Gastrocnemius medialis (tissue), 4 donors: Measurements from ENCODE around the gene TOMM70. TPM values are rescaled to one million over a fixed set of nuclear protein-coding genes. Genes with fewer than 3 reads are reported as not detected.

Experiments
- ATAC-seq, 2 donors: fragments of 150-250 bp; one replicate each; pipeline ENCODE4 v1.9.1; 2016
- DNase-seq, 2 donors: peaks; one replicate each; pipeline ENCODE4 v3.0.0-alpha.2; 2019
- H3K27ac ChIP-seq, 4 donors: fragments of 200-600 bp; sonication (generic); 1 replicate in 1 of 4; 2 replicates in 3 of 4; pipeline ENCODE4 v1.5.1; 2016 to 2018; ENCODE audit warnings: mild to moderate bottlenecking in 2 of 4, moderate library complexity in 1 of 4
- H3K27me3 ChIP-seq, 3 donors: fragments of 200-600 bp; sonication (generic) in 2 of 3; 1 replicate in 1 of 3; 2 replicates in 2 of 3; pipeline versions ENCODE4 v1.5.1 to v1.6.0; 2016 to 2019; ENCODE audit warnings: mild to moderate bottlenecking in 1 of 3, moderate library complexity in 1 of 3
- H3K36me3 ChIP-seq, 2 donors: fragments of 200-600 bp; sonication (generic) in 1 of 2; one replicate each; pipeline ENCODE4 v1.5.1; 2017 to 2018
- H3K4me1 ChIP-seq, 2 donors: fragments of 200-600 bp; sonication (generic) in 1 of 2; one replicate each; pipeline ENCODE4 v1.5.1; 2016 to 2017; ENCODE audit warnings: mild to moderate bottlenecking in 2 of 2
- H3K4me3 ChIP-seq, 4 donors: fragments of 200-600 bp; sonication (generic) in 3 of 4; 1 replicate in 1 of 4; 2 replicates in 3 of 4; pipeline ENCODE4 v1.5.1; 2016 to 2019; ENCODE audit warnings: mild to moderate bottlenecking in 2 of 4
- H3K9me3 ChIP-seq, 3 donors: fragments of 200-600 bp; sonication (generic) in 2 of 3; 1 replicate in 1 of 3; 2 replicates in 2 of 3; pipeline ENCODE4 v1.5.1; 2016 to 2019
- CTCF ChIP-seq, 5 experiments: fragments of 450-650 bp in 3 of 5; fragments of 200-600 bp in 2 of 5; sonication (generic) in 2 of 5; IDR thresholded peaks in 4 of 5; conservative IDR thresholded peaks in 1 of 5; 1 replicate in 4 of 5; 2 replicates in 1 of 5; pipeline ENCODE4 v1.5.1; 2016 to 2019; ENCODE audit warnings: antibody characterized with exemption in 5 of 5, mild to moderate bottlenecking in 3 of 5, moderate library complexity in 3 of 5
- POLR2A ChIP-seq, 2 donors: fragments of 450-650 bp; IDR thresholded peaks; one replicate each; pipeline ENCODE4 v1.6.1; 2017; ENCODE audit warnings: antibody characterized with exemption in 2 of 2, mild to moderate bottlenecking in 2 of 2, moderate library complexity in 2 of 2
- in situ Hi-C, 4 donors: fragments of 200-750 bp; cut with MboI; loops; one replicate each; pipeline versions ENCODE4 v1.15.0 to v1.8.0; 2017; ENCODE audit warnings: low sequenced_read_pairs in 4 of 4
- intact Hi-C: fragments of 100-400 bp; cut with DNase I; formaldehyde crosslinking; loops from one replicate; pipeline ENCODE4 v1.15.1; 2023; ENCODE audit warnings: low total_unique reads
- total RNA-seq, 4 donors: library from RNA; depleted of rRNA; stranded (reverse); fragments of >200 nt; gene quantifications; one replicate each; pipeline versions ENCODE4 v1.1.0 to v1.2.3, GENCODE V29; 2016

TOMM70 gene
- total RNA-seq, 4 donors from 2014 or later: 57.6 to 82.2 (median 64.3) TPM

- TF ChIP-seq POLR2A (IDR thresholded peaks at IDR 0.05): no peak
- TF ChIP-seq CTCF (IDR thresholded peaks at IDR 0.05 in 4 of 5, conservative IDR thresholded peaks at IDR 0.05 in 1 of 5): no peak
- in situ Hi-C loops: no loop called here
- Histone ChIP-seq H3K4me3 (no peak overlapping the region), H3K27ac (no peak overlapping the region), H3K27me3 (no peaks in the 10 kb centered on the region), H3K4me1 (peaks cover 7 to 12% of the 10 kb centered on the region in 2 donors), H3K9me3 (no peaks in the 10 kb centered on the region), H3K36me3 (no peaks in the 10 kb centered on the region)
- intact Hi-C loops: no loop called here
- ATAC-seq (no peak), DNase-seq (no peak)
Measured at GRCh38 chr3:100413613-100414012, 12.7 kb upstream of the TOMM70 start.

- peaks cover 7 to 12% of the 10 kb centered on the region in 2 donors for H3K4me1 ChIP-seq
- H3K36me3 ChIP-seq: no peaks in the 10 kb centered on the region
- in situ Hi-C loops (no loop called here), intact Hi-C loops (no loop called here)
- ATAC-seq (peak in 1 of 2 donors; percentile 85), DNase-seq (peak in 1 of 2 donors; percentile 23)
- no peaks in the 10 kb centered on the region for H3K27me3 ChIP-seq
- peak overlapping the region in 2 of 4 donors; percentile 27 to 39 for H3K27ac ChIP-seq
- no peak for TF ChIP-seq POLR2A (IDR thresholded peaks at IDR 0.05)
- TF ChIP-seq CTCF (IDR thresholded peaks at IDR 0.05 in 4 of 5, conservative IDR thresholded peaks at IDR 0.05 in 1 of 5): no peak
- no peak overlapping the region for H3K4me3 ChIP-seq
- no peaks in the 10 kb centered on the region for H3K9me3 ChIP-seq
Measured at GRCh38 chr3:100412912-100413590, 12.2 kb upstream of the TOMM70 start.

- no peaks in the 10 kb centered on the region for H3K9me3 ChIP-seq
- in situ Hi-C loops: no loop called here
- no peak for ATAC-seq
- H3K4me3 ChIP-seq: no peak overlapping the region
- H3K27ac ChIP-seq: no peak overlapping the region
- DNase-seq: no peak
- peaks cover 7 to 12% of the 10 kb centered on the region in 2 donors for H3K4me1 ChIP-seq
- no peaks in the 10 kb centered on the region for H3K36me3 ChIP-seq
- no peak for TF ChIP-seq POLR2A (IDR thresholded peaks at IDR 0.05)
- TF ChIP-seq CTCF (IDR thresholded peaks at IDR 0.05 in 4 of 5, conservative IDR thresholded peaks at IDR 0.05 in 1 of 5): no peak
- no peaks in the 10 kb centered on the region for H3K27me3 ChIP-seq
- intact Hi-C loops: no loop called here
Measured at GRCh38 chr3:100411091-100411982, 10.4 kb upstream of the TOMM70 start.

- DNase-seq (no peak), ATAC-seq (no peak)
- no peaks in the 10 kb centered on the region for H3K9me3 ChIP-seq
- intact Hi-C loops: no loop called here
- H3K27me3 ChIP-seq: no peaks in the 10 kb centered on the region
- peaks cover 12 to 16% of the 10 kb centered on the region in 2 donors for H3K4me1 ChIP-seq
- no peaks in the 10 kb centered on the region for H3K36me3 ChIP-seq
- no peak overlapping the region for H3K4me3 ChIP-seq
- no peak overlapping the region for H3K27ac ChIP-seq
- in situ Hi-C loops: no loop called here
- TF ChIP-seq CTCF (IDR thresholded peaks at IDR 0.05 in 4 of 5, conservative IDR thresholded peaks at IDR 0.05 in 1 of 5): no peak
- TF ChIP-seq POLR2A (IDR thresholded peaks at IDR 0.05): no peak
Measured at GRCh38 chr3:100407977-100408532, 7.2 kb upstream of the TOMM70 start.
